HepG2 (cell line): Measurements from ENCODE around the gene SEMA6B. TPM values are rescaled to one million over a fixed set of nuclear protein-coding genes. Genes with fewer than 3 reads are reported as not detected.
A peak's percentile ranks its signal among the peaks of the same experiment; 100 is the strongest.

Experiments used
- GFI1 ChIP-seq: sonication (generic); formaldehyde crosslinking; IDR thresholded peaks from 2 replicates; pipeline ENCODE4 v1.5.0; 2020; ENCODE audit warnings: missing genetic modification reagents, mild to moderate bottlenecking, borderline replicate concordance
- HDAC2 ChIP-seq: sonication (generic); formaldehyde crosslinking; IDR thresholded peaks from 2 replicates; pipeline ENCODE4 v1.4.0; 2020; ENCODE audit warnings: missing genetic modification reagents
- HNF4G ChIP-seq, 2 experiments: sonication (generic) in 1 of 2; formaldehyde crosslinking in 1 of 2; IDR thresholded peaks; 2 replicates each; pipeline versions ENCODE4 v1.4.0 to v1.6.1; 2011 to 2020; ENCODE audit warnings: borderline replicate concordance in 2 of 2, low read depth in 2 of 2, mild to moderate bottlenecking in 2 of 2, low read length in 1 of 2, missing genetic modification reagents in 1 of 2, moderate library complexity in 1 of 2
- HOXA3 ChIP-seq: sonication (generic); formaldehyde crosslinking; IDR thresholded peaks from 2 replicates; pipeline ENCODE4 v1.5.0; 2020; ENCODE audit warnings: missing genetic modification reagents
- HOXA5 ChIP-seq: sonication (generic); formaldehyde crosslinking; IDR thresholded peaks from 2 replicates; pipeline ENCODE4 v1.4.0; 2020; ENCODE audit warnings: missing genetic modification reagents
- KDM6A ChIP-seq: IDR thresholded peaks from 2 replicates; pipeline ENCODE4 v1.6.1; 2016; ENCODE audit warnings: low read depth
- NCOA2 ChIP-seq: sonication (generic); formaldehyde crosslinking; IDR thresholded peaks from 2 replicates; pipeline ENCODE4 v1.8.0; 2022; ENCODE audit warnings: inconsistent platforms
- ONECUT2 ChIP-seq: sonication (generic); formaldehyde crosslinking; IDR thresholded peaks from 2 replicates; pipeline ENCODE4 v1.4.0; 2020; ENCODE audit warnings: missing genetic modification reagents
- SALL1 ChIP-seq: sonication (generic); formaldehyde crosslinking; IDR thresholded peaks from 2 replicates; pipeline ENCODE4 v1.8.0; 2022; ENCODE audit warnings: mild to moderate bottlenecking, missing genetic modification reagents
- ZFP36 ChIP-seq: fragments of 150-350 bp; IDR thresholded peaks from 2 replicates; pipeline ENCODE4 v1.6.1; 2018; ENCODE audit warnings: borderline replicate concordance, low read length, low read depth; ENCODE audit not compliant: partially characterized antibody
- ZNF160 ChIP-seq: sonication (generic); formaldehyde crosslinking; IDR thresholded peaks from 2 replicates; pipeline ENCODE4 v1.8.0; 2022; ENCODE audit warnings: mild to moderate bottlenecking, inconsistent platforms, missing genetic modification reagents
- ZNF350 ChIP-seq: sonication (generic); formaldehyde crosslinking; IDR thresholded peaks from 2 replicates; pipeline ENCODE4 v1.4.0; 2020; ENCODE audit warnings: mild to moderate bottlenecking, low read depth, missing genetic modification reagents, borderline replicate concordance
- ZNF609 ChIP-seq: sonication (generic); formaldehyde crosslinking; IDR thresholded peaks from 2 replicates; pipeline ENCODE4 v1.4.0; 2020; ENCODE audit warnings: mild to moderate bottlenecking, missing genetic modification reagents, borderline replicate concordance
- polyA plus RNA-seq, 8 experiments: library from polyadenylated mRNA; depleted of rRNA in 3 of 8; stranded (reverse) in 7 of 8; unstranded in 1 of 8; fragments of >200 nt; fragmentation: Illumina TruSeq in 4 of 8; extraction: Trizol in 4 of 8; gene quantifications; 2 replicates each; pipeline versions ENCODE4 v1.2.1 to v1.2.3, GENCODE V29; 2011 to 2016; ENCODE audit warnings: low read depth in 4 of 8, missing spikeins in 1 of 8, mixed read lengths in 1 of 8; ENCODE audit not compliant: insufficient read depth in 1 of 8
- total RNA-seq, 5 experiments: library from RNA; depleted of rRNA; stranded (reverse); fragments of >200 nt; fragmentation: Illumina TruSeq; extraction: Trizol; gene quantifications; 2 replicates each; pipeline ENCODE4 v1.2.3, GENCODE V29; 2016; ENCODE audit warnings: low read depth in 1 of 5

Gene SEMA6B
- total and polyA plus RNA-seq, 2 of the 13 experiments (the other 11 are each of a cell fraction or from before 2014, with no cell fraction given): 45.5 to 67.1 TPM

- peak; percentile 69; the same call in 1 of the 2 replicates for TF ChIP-seq SALL1 (CRISPR knock-in tag)
- peak; percentile 63; the same call in 1 of the 2 replicates for TF ChIP-seq NCOA2 (CRISPR knock-in tag)
- no peak for TF ChIP-seq HOXA5 (CRISPR knock-in tag)
- peak; percentile 71 for TF ChIP-seq HOXA3 (CRISPR knock-in tag)
- TF ChIP-seq ZNF350: peak; percentile 32; the same call in 1 of the 2 replicates
- TF ChIP-seq KDM6A (CRISPR knock-in tag): peak; percentile 61; the same call in 1 of the 2 replicates
- no peak for TF ChIP-seq ONECUT2 (CRISPR knock-in tag)
- TF ChIP-seq HNF4G (IDR thresholded peaks at IDR 0.05; ENCODE audit: borderline replicate concordance, low read depth, low read length): peak; percentile 92
- TF ChIP-seq HNF4G (CRISPR knock-in tag; IDR thresholded peaks at IDR 0.05; ENCODE audit: borderline replicate concordance, low read depth): peak; percentile 79; the same call in 1 of the 2 replicates
- peak; percentile 59; the same call in 1 of the 2 replicates for TF ChIP-seq ZNF609 (CRISPR knock-in tag)
- 0 out of 2 replicates have a peak, but pooled peaks have one; percentile 43 for TF ChIP-seq GFI1 (CRISPR knock-in tag)
- peak; percentile 95 for TF ChIP-seq ZFP36
- TF ChIP-seq HDAC2: peak; percentile 71
- no peak for TF ChIP-seq ZNF160 (CRISPR knock-in tag)
- TF ChIP-seq, all 625 proteins: peak for 103
These were observed 38.2 kb downstream of the SEMA6B start (continued) for GRCh38 chr19:4521170-4521887.
